Adrenal gland (tissue), 5 donors: Measurements from ENCODE around the gene RBAK.

Source experiments
- POLR2A ChIP-seq, 2 donors: fragments of 450-650 bp; IDR thresholded peaks; one replicate each; pipeline ENCODE4 v1.6.1; 2017; ENCODE audit warnings: antibody characterized with exemption in 2 of 2, mild to moderate bottlenecking in 2 of 2, moderate library complexity in 1 of 2
- TF ChIP-seq, protein P1 (sequence below), 6 experiments: fragments of 450-650 bp in 4 of 6; fragments of 200-600 bp in 2 of 6; sonication (generic) in 1 of 6; IDR thresholded peaks; 1 replicate in 5 of 6; 2 replicates in 1 of 6; pipeline versions ENCODE4 v1.5.1 to v1.8.0; 2016 to 2021; ENCODE audit warnings: antibody characterized with exemption in 6 of 6, mild to moderate bottlenecking in 2 of 6, moderate library complexity in 1 of 6
- donor health status: DM: no; HTN: no; CAD: no.

- TF ChIP-seq, protein P1, sequence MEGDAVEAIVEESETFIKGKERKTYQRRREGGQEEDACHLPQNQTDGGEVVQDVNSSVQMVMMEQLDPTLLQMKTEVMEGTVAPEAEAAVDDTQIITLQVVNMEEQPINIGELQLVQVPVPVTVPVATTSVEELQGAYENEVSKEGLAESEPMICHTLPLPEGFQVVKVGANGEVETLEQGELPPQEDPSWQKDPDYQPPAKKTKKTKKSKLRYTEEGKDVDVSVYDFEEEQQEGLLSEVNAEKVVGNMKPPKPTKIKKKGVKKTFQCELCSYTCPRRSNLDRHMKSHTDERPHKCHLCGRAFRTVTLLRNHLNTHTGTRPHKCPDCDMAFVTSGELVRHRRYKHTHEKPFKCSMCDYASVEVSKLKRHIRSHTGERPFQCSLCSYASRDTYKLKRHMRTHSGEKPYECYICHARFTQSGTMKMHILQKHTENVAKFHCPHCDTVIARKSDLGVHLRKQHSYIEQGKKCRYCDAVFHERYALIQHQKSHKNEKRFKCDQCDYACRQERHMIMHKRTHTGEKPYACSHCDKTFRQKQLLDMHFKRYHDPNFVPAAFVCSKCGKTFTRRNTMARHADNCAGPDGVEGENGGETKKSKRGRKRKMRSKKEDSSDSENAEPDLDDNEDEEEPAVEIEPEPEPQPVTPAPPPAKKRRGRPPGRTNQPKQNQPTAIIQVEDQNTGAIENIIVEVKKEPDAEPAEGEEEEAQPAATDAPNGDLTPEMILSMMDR (IDR thresholded peaks at IDR 0.05) = no peak
- no peak for TF ChIP-seq POLR2A (IDR thresholded peaks at IDR 0.05)
Observed at GRCh38 chr7:4996696-4997222, 48.9 kb upstream of the RBAK start.
